ENCODE measurements around the gene ZFPM1.

Gene ZFPM1

DNA sequence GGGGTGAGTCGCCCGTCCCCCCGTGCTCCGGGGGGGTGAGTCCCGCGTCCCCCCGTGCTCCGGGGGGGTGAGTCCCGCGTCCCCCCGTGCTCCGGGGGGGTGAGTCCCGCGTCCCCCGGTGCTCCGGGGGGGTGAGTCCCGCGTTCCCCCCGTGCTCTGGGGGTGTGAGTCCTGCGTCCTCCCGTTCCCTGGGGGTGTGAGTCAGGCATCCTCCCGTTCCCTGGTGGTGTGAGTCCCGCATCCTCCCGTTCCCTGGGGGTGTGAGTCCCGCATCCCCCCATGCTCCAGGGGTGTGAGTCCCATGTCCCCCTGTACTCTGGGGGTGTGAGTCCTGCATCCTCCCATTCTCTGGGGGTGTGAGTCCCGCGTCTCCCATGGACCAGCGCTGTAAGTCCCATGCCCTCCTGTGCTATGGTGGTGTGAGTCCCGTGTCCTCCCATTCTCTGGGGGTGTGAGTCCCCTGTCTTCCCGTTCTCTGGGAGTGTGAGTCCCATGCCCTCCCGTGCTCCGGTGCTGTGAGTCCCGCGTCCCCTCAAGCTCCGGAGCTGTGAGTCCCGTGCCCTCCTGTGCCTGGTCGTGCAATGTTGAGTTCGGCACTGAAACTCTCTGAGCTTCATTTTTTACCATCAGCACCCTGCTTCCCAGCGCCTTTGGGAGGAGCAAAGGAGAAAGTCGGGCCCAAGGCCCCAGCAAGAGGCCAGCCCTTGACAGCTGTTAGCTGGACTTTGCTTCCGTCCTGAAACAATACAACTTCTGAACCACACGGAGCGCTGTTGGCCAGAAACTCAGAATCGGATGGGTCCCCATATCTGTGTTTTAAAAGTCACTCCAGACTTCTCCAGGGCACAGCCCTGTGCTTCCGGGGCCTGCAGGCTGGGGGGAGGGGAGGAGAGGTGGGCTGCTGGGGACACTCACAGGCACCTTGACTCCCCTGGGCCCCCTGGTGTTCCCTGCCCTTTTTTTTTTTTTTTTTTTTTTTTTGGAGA is 105.7 kb downstream of the ZFPM1 start:
- H3K27me3 ChIP-seq (ENCODE audit: control insufficient read depth, insufficient read depth, low read length) = no peaks in the 10 kb centered on the region
- H3K27ac ChIP-seq = no peak overlapping the region
- peak; percentile 17 for TF ChIP-seq CTCF (IDR thresholded peaks at IDR 0.05)
- no peak overlapping the region for H2AFZ ChIP-seq
- no peak overlapping the region for H3K4me2 ChIP-seq (ENCODE audit: low read length)
- no peaks in the 10 kb centered on the region for H3K9me3 ChIP-seq (ENCODE audit: control insufficient read depth, low read length)
- H3K9ac ChIP-seq = no peak overlapping the region
- H3K4me1 ChIP-seq = no peaks in the 10 kb centered on the region
- no peaks in the 10 kb centered on the region for H3K36me3 ChIP-seq (ENCODE audit: control insufficient read depth, insufficient read depth, low read length)
- H3K79me2 ChIP-seq = no peaks in the 10 kb centered on the region
- H3K4me3 ChIP-seq (ENCODE audit: low read depth, low read length) = no peak overlapping the region

DNA sequence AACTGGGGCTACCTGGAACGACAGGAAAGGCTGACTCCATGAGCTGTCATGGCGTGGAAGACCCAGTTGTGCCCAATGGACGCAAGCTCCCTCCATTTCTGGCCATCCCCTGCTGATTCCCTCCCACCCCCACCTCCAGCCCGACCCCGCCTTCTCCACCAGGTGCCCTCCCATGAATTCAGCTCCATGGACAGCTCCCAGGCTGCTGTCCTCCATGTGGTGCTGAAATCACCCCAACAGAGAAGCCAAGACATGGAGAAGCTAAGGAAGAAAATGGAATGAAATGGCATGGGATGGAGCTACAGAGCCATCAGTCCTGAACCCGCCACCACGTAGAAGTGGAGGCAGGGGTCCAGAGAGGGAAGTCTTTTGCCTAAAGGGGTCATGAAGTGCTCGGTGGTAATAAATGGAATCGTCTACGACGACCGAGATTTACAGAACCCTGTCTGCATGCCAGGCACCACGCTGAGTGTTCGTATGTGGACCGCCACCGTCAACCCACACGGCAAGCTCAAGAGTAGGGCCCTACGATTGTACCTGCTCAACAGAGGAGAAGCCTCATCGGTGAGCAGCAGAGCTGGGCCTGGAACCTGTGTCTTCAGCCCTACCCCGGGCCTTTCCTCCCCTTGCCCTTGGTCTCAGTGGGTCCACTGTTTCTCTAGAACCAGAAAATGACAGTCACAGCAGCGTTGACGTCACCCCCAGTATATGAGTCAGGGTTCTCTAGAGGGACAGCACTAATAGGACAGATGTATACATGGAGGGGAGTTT is 107.8 kb downstream of the ZFPM1 start:
- Histone ChIP-seq H3K9me3 (ENCODE audit: control insufficient read depth, low read length) (no peaks in the 10 kb centered on the region), H3K9ac (no peak overlapping the region), H3K36me3 (ENCODE audit: control insufficient read depth, insufficient read depth, low read length) (no peaks in the 10 kb centered on the region), H3K79me2 (no peaks in the 10 kb centered on the region), H3K4me1 (no peaks in the 10 kb centered on the region), H3K4me2 (ENCODE audit: low read length) (no peak overlapping the region), H3K27ac (no peak overlapping the region), H2AFZ (no peak overlapping the region), H3K27me3 (ENCODE audit: control insufficient read depth, insufficient read depth, low read length) (no peaks in the 10 kb centered on the region), H3K4me3 (ENCODE audit: low read depth, low read length) (no peak overlapping the region)
- no peak for TF ChIP-seq CTCF (IDR thresholded peaks at IDR 0.05)

GRCh38 chr16:88561485-88562359 is 108.6 kb downstream of the ZFPM1 start:
- Histone ChIP-seq H3K9ac (no peak overlapping the region), H3K27me3 (ENCODE audit: control insufficient read depth, insufficient read depth, low read length) (no peaks in the 10 kb centered on the region), H3K79me2 (no peaks in the 10 kb centered on the region), H2AFZ (peak overlapping the region; percentile 83), H3K4me2 (ENCODE audit: low read length) (no peak overlapping the region), H3K27ac (no peak overlapping the region), H3K36me3 (ENCODE audit: control insufficient read depth, insufficient read depth, low read length) (no peaks in the 10 kb centered on the region), H3K4me3 (ENCODE audit: low read depth, low read length) (no peak overlapping the region), H3K4me1 (no peaks in the 10 kb centered on the region), H3K9me3 (ENCODE audit: control insufficient read depth, low read length) (no peaks in the 10 kb centered on the region)
- TF ChIP-seq CTCF (IDR thresholded peaks at IDR 0.05) = peak; percentile 57

DNA sequence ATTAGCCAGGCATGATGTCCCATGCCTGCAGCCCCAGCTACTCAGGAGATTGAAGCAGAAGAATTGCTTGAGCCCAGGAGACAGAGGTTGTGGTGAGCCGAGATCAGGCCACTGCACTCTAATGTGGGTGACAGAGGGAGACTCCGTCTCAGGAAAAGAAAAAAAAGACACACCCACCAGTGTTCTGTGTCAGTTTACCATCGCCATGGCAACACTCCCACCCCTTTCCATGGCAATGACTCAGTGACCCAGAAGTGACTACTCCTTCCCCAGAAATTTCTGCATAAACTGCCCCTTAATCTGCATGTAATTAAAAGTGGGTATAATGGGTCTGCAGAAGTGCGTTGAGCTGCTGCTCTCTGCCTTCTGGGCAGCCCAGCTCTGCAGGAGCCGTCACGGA is 113.1 kb downstream of the ZFPM1 start:
- Histone ChIP-seq H3K27ac (no peak overlapping the region), H3K9me3 (ENCODE audit: control insufficient read depth, low read length) (no peaks in the 10 kb centered on the region), H3K79me2 (peaks cover 5% of the 10 kb centered on the region), H2AFZ (no peak overlapping the region), H3K27me3 (ENCODE audit: control insufficient read depth, insufficient read depth, low read length) (no peaks in the 10 kb centered on the region), H3K4me2 (ENCODE audit: low read length) (no peak overlapping the region), H3K4me3 (ENCODE audit: low read depth, low read length) (no peak overlapping the region), H3K9ac (no peak overlapping the region), H3K36me3 (ENCODE audit: control insufficient read depth, insufficient read depth, low read length) (no peaks in the 10 kb centered on the region), H3K4me1 (peaks cover 2% of the 10 kb centered on the region)
- no peak for TF ChIP-seq CTCF (IDR thresholded peaks at IDR 0.05)

Measured in parathyroid adenoma (tissue), 2 donors.